ENCODE data around the gene SORCS2.

GRCh38 chr4:7529368-7530080 lies 337.2 kb downstream of the SORCS2 start:
- TF ChIP-seq ZNF136 (CRISPR knock-in tag; IDR thresholded peaks at IDR 0.05; ENCODE audit: low read depth) (no peak), ZBTB44 (CRISPR knock-in tag; IDR thresholded peaks at IDR 0.05) (no peak), GLI4 (CRISPR knock-in tag; IDR thresholded peaks at IDR 0.05; ENCODE audit: borderline replicate concordance) (no peak), JUND (CRISPR knock-in tag; IDR thresholded peaks at IDR 0.05) (no peak), BCL6 (CRISPR knock-in tag; IDR thresholded peaks at IDR 0.05) (no peak), POLR2A (IDR thresholded peaks at IDR 0.05; ENCODE audit: insufficient read depth in 1 of 2, low read depth in 2 of 2, low read length in 2 of 2) (no peak), CHD4 (IDR thresholded peaks at IDR 0.05; ENCODE audit: borderline replicate concordance, low read length) (no peak)
